HuH-7.5 (cell line): ENCODE results near the gene NR5A1.

ENCODE experiments used
- DNase-seq: peaks from one replicate; pipeline ENCODE4 v3.0.0; 2011; ENCODE audit warnings: low spot score

Gene NR5A1

DNA sequence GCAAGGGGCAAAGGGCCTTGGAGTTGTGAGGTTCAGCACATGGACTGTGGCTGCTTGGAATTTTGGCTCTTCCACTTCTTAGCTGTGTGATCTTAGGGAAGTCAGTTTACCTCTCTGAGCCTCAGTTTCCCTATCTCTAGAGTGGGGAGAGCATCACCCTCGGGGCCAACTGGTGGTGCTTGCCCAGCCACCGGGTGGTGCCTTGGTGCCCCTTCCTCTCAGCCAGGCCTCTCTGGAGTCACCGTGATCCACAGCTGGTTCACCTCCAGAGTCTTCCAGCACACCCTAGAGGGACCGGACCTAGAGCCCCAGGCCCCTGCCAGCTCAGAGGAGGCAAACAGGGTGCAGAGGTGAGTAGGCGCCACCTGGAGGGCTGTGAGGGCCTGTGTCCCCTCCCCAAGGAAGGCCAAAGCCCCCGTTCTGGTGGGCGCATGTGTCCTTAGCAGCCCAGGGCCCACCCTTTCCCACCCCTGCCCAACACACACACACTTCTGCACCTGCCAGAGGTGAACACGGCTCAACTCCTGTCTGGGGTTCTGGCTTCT lies 49.2 kb downstream of the NR5A1 start:
- DNase-seq: no peak

DNA sequence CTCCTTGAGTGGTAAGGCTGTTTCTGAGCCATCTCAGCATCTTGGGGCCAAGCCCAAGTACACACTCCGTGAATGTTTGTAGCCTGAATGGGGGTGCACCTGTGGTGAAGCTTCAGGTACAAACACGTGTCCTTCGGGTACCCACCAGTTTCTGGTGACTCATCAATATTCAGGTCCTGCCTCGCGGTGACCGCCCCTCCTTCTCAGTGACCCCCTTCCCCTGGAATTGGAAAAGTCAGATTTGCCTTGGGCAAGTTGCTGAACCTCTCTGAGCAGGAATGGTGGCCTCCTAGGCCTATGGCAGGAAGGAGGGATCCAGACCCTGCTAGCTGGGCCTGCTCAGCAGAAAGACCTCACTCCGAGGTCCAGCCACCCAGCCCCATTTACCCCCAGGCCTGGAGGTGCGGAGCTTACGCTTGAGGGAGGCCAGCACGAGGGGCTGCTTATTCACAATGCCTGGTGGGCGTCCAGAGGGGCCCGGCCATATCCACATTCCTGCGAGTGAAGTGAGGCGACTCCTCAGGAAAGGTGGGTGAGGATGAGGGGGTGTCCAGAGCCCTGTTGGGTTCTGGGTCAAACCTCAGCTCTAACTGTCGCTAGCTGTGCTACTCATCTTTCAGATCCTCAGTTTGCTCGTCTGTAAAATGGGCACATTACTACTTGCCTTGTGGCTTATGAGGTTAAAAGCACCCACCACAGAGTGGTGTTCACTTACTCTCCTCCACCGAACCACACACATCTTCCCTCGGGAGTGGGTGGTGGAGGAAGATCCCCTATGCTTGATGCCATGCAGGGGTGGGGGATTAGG lies 49.9 kb downstream of the NR5A1 start:
- DNase-seq: no peak

DNA sequence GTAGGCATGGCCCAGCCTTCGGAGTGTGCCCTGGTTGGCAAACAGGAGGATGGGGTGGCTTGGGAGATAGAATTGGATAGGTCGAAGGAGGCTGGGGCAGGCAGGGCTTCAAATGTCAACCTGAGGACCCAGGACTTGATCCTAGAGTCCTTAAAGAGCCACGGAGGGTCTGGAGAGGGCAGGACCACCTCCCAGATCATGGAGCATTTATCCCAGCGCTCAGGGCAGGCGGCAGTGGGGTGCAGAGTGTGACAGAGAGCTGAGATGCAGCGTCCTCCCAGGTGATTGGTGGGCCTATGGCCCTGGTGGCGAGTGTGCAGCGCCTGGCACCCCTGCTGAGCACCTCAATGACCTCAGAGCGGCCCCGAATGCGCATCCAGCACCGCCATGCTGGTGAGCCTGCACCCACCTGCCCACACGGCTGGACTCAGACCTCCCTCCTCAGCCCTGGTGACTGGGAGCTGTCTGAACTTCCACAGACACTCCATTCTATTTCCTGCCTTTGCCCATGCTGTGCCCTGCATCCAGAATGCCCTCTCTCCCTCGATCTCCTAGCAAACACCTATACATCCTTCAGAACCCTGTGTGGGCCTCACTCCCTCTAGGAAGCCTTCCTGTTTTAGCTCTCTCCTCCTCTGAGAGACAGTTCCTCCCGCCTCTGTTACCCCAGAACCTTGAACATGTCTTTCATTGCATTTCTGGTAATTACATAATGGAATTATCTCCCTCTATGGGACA lies 50.7 kb downstream of the NR5A1 start:
- DNase-seq: no peak

GRCh38 chr9:124455820-124456219 lies 51.4 kb downstream of the NR5A1 start:
- no peak for DNase-seq

- no peak for DNase-seq
These were observed 52.3 kb downstream of the NR5A1 start for GRCh38 chr9:124454791-124455443.

GRCh38 chr9:124454296-124454695 lies 52.9 kb downstream of the NR5A1 start:
- DNase-seq: no peak

GRCh38 chr9:124453586-124454191 lies 53.5 kb downstream of the NR5A1 start:
- DNase-seq: no peak

- DNase-seq: no peak
These were observed 54.2 kb downstream of the NR5A1 start for GRCh38 chr9:124452841-124453585.

DNA sequence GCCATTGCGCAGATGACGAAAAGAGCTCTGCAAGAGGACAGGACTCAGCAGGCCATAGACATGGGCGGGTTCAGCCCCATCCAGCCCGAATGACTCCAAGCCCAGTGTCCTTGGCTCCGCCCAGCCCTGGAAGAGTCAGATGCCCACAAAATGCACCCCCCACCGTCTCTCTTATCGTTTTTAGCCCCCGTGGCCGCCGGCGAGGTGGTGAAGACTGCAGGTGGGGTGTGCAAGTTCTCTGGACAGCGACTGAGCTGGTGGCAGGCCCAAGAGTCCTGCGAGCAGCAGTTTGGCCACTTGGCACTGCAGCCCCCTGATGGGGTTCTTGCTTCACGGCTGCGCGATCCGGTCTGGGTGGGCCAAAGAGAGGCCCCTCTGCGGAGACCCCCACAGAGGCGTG lies 54.9 kb downstream of the NR5A1 start:
- DNase-seq: no peak

- no peak for DNase-seq
These were observed 56.1 kb downstream of the NR5A1 start for GRCh38 chr9:124450931-124451661.

GRCh38 chr9:124450241-124450924 lies 56.8 kb downstream of the NR5A1 start, which contains the start of gene ADGRD2:
Gene ADGRD2 (plus strand): TSS chr9:124450451. CDS start chr9:124451667, 1,216 bp downstream.
- DNase-seq: no peak

- DNase-seq: no peak
These were observed 57.6 kb downstream of the NR5A1 start for GRCh38 chr9:124449381-124450151.

DNA sequence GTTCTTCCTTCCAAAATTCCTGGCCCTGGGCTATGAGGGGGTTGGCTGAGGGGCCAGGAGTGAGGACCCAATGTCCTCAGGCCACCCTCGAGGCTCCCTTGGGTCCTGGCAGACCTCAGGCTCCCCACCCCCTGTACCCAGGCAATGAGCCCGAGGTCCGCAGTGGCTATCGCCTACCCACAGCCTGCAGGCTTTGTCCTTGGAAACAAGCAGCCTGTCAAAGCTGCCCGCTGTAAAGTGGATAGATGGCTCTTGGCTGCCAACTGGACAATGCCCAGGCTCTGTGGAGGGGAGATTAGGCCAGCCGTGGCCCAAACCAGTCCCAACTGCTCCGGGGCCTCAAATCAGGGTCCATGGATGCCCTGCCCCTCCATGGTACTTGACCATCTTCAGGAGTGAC lies 59.2 kb downstream of the NR5A1 start:
- no peak for DNase-seq

- DNase-seq: no peak
These were observed 59.9 kb downstream of the NR5A1 start for GRCh38 chr9:124447297-124447661.

GRCh38 chr9:124444166-124444565 lies 63.0 kb downstream of the NR5A1 start:
- DNase-seq: no peak

GRCh38 chr9:124443625-124444024 lies 63.6 kb downstream of the NR5A1 start:
- no peak for DNase-seq

DNA sequence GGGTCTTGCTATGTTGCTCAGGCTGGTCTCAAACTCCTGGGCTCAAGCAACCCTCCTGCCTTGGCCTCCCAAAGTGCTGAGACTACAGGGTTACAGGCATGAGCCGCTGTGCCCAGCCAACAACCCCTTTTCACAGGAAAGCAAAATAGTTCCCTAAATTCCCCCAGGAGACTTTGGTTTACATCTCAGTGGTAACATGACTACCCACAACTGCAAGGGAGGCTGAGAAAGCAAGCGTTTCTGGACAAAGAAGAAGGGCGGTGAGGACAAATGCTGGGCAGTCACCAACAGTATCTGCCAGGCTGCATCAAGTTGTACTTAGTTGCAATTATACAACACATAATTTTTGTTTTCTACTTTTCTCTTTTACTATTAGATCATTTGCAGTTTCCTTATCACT lies 64.4 kb downstream of the NR5A1 start:
- DNase-seq: no peak

- DNase-seq: no peak
These were observed 64.8 kb downstream of the NR5A1 start for GRCh38 chr9:124442379-124442778.

- DNase-seq: no peak
These were observed 65.9 kb downstream of the NR5A1 start for GRCh38 chr9:124441291-124441690.
